Effector CD4-positive, alpha-beta T cell (primary cell): Measurements from ENCODE around the gene TTC6.

Experiments used
- DNase-seq: peaks from one replicate; pipeline ENCODE4 v3.0.0-alpha.2; 2020

TTC6 gene

GRCh38 chr14:37637341-37637740, 41.9 kb downstream of the TTC6 start:
- DNase-seq = no peak

- no peak for DNase-seq
Measured at GRCh38 chr14:37638599-37638998, 43.2 kb downstream of the TTC6 start.

- DNase-seq = no peak
Measured at GRCh38 chr14:37641117-37641516, 45.7 kb downstream of the TTC6 start.

GRCh38 chr14:37642125-37642524, 46.7 kb downstream of the TTC6 start:
- DNase-seq = no peak

GRCh38 chr14:37643701-37644100, 48.3 kb downstream of the TTC6 start:
- DNase-seq = no peak
